IPS DF 4.7 (cell line): ENCODE data around the gene LTB4R2.

Experiments used
- DNase-seq: peaks from one replicate; pipeline ENCODE4 v3.0.0-alpha.2; 2013; ENCODE audit warnings: low spot score; ENCODE audit errors: extremely low read depth

LTB4R2 gene

GRCh38 chr14:24298892-24299254 is 11.1 kb upstream of the LTB4R2 start:
- DNase-seq, result no peak

DNA sequence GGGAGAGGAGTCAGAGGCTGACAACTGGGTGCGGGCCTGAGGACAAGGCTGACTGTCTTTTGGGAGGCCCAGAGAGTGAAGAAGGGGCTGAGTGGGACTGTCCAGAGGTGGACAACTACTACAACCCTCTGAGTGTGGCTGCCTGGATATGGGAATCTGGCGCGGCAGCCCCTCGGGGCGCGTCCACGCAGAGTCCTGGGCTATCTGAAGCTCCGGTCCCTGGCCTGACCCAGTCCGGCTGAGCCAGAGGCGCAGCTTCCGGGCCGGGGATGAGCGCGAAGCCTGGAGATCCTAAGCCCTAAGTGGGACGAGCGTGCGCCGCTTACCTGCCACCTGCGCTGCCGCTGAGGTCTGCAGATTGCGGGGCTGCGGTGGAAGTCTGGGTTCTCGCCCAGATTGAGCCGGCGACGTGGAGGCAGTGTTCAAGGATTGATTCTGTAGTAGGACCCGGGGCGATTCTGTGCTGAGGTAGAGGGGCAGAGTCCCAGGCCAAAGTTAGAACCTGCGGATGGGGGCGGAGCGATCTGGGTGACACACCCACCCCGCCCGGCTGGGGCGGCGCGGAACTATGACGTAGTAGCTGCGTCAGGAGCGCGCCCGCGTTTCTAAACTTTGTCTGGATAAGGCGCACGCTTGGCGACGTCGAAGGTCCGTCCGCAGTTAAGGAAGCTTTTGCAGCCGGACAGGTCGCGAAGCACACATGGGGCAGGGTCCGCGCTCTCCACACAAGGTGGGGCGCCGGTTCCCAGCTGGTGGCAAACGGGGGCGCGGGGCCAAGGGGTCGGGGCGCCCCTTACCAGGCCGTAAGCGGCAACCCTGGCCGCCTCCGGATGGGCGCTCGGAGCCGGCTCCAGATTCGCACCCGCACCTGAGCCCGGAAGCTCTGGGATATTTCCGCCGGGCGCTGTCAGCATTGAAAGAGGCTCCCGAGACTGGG is 10.4 kb upstream of the LTB4R2 start, which contains the start of the genes DHRS1 and NOP9:
Gene DHRS1 (minus strand): TSS at position 526 of the 937 bp plus-strand sequence. CDS start 674 bp downstream, outside the sequence.
Gene NOP9 (plus strand): TSS at position 596 of the 937 bp plus-strand sequence. CDS start 105 bp downstream, at position 701.
- DNase-seq, result no peak

GRCh38 chr14:24300326-24300980 is 9.5 kb upstream of the LTB4R2 start:
- no peak for DNase-seq

DNA sequence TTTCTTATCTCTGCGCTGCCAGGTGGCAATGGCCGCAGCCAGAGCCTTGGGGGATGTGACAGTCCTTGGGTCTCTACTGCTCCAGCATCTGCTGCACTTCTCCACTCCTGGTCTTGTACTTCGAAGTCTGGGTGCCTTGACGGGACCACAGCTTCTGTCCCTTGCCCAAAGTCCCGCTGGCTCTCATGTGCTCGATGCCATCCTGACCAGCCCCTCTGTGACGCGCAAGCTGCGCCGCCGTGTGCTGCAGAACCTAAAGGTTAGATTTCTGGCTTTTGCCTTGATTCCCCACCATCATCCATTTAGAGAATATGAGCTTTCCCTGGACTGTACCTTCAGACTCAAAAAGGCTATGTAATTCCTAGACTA is 5.9 kb upstream of the LTB4R2 start:
- no peak for DNase-seq

- no peak for DNase-seq
Observed at GRCh38 chr14:24307156-24307574, 2.8 kb upstream of the LTB4R2 start.

GRCh38 chr14:24307575-24308341 is 2.2 kb upstream of the LTB4R2 start, which contains the start of gene CIDEB:
CIDEB (minus strand) TSS chr14:24307977; CDS start chr14:24307858, 119 bp downstream.
- DNase-seq, result no peak

- no peak for DNase-seq
Observed at GRCh38 chr14:24308342-24309124, 1.4 kb upstream of the LTB4R2 start.

DNA sequence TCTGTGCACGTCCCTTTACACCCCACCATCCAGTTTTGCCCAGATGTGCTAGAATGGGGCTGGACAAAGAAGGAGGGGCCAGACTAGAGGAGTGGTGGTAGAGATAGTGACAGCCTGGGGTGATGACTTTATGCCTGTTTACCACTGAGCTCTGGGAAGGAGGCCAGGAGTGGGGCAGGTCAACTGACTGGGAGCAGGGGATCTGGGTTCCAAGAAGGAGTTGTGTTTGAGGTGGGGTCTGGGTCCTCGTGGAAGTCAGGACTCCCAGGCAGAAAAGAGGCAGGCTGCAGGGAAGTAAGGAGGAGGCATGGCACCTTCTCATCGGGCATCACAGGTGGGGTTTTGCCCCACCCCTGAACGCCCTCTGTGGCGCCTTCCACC is 315 bp downstream of the LTB4R2 start:
- DNase-seq, result no peak

GRCh38 chr14:24310646-24311604 is 985 bp downstream of the LTB4R2 start, which contains the start of gene LTB4R:
LTB4R (plus strand) TSS chr14:24311502; CDS start chr14:24315652, 4,150 bp downstream.
- DNase-seq, result no peak

GRCh38 chr14:24311837-24312615 is 2.1 kb downstream of the LTB4R2 start:
- DNase-seq, result no peak

DNA sequence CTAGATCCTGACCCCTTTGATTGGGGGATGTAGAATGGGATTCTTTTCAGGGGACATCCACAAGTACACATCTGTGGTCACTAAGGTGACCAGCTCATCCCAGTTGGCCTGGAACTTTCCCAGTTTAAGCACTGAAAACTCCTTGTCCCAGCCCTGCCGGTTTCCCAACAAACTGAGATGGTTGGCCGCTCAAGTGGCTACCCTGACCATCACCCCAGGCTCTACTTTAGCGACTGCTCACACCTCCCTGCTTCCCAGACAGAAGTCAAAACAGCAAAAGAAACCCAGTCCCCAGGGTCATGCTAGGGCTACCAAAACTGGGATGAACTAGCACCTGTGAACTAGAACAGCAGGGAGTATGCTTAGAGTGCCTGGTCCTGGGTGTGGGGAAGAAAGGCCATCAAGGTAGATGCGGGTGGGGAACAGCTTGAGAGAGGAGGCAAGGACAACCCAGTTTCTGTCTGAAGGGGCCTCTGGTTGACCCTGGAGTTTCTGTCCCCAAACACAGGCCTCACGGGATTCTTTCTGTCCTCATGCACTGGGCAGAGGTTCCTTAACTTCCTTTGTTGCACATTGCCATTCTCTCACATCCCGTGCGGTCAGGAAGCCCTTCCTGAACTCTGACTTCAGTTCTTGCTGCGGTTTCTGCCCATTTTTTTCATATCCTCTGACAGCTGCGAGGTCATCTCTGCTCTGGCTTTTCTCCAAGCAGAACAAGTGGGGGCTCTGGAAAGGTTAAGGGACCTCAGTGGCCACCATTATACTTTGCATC is 3.0 kb downstream of the LTB4R2 start:
- no peak for DNase-seq

GRCh38 chr14:24313913-24314312 is 4.0 kb downstream of the LTB4R2 start:
- no peak for DNase-seq

DNA sequence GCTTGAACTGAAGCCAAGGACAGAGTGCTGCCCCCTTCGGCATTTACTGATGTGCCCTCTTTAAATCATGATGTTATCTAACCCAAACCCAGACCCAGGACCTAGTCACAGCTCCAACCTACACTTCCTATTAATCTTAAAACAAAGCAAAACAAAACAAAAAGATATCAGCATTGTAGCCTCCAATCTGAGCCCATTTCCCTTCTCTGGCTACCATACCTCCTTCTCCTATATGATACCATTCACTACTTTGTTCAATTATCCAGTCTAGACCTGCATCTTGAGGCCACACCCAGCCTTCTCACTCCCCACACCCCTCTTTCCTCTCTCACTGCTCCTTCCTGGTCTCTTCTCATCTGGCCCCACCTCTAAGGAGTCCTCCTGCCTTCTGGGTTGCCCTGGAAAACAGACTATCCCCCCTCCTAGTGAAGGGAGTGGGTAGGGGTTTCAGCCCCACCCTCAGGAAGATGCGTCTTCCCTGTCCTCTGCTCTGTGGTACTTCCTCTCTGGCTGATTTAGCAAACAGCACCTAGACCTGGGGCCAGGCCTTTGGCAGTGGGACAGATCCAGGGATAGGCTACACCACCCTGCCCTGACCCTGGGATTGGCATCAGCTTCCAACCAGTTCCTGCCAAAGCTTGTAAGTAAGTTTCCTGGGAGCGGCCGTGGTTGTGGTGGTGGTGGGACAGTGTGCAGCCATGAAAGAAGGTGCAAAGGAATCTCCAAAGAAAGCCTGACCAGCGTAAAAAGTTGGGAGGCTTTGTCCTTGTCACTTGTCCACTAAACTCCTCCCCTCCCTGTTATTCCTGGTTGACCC is 4.6 kb downstream of the LTB4R2 start:
- DNase-seq, result no peak

- DNase-seq, result no peak
Observed at GRCh38 chr14:24315243-24315806, 5.4 kb downstream of the LTB4R2 start.

DNA sequence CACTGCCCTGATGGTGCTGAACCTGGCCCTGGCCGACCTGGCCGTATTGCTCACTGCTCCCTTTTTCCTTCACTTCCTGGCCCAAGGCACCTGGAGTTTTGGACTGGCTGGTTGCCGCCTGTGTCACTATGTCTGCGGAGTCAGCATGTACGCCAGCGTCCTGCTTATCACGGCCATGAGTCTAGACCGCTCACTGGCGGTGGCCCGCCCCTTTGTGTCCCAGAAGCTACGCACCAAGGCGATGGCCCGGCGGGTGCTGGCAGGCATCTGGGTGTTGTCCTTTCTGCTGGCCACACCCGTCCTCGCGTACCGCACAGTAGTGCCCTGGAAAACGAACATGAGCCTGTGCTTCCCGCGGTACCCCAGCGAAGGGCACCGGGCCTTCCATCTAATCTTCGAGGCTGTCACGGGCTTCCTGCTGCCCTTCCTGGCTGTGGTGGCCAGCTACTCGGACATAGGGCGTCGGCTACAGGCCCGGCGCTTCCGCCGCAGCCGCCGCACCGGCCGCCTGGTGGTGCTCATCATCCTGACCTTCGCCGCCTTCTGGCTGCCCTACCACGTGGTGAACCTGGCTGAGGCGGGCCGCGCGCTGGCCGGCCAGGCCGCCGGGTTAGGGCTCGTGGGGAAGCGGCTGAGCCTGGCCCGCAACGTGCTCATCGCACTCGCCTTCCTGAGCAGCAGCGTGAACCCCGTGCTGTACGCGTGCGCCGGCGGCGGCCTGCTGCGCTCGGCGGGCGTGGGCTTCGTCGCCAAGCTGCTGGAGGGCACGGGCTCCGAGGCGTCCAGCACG is 6.1 kb downstream of the LTB4R2 start:
- no peak for DNase-seq

DNA sequence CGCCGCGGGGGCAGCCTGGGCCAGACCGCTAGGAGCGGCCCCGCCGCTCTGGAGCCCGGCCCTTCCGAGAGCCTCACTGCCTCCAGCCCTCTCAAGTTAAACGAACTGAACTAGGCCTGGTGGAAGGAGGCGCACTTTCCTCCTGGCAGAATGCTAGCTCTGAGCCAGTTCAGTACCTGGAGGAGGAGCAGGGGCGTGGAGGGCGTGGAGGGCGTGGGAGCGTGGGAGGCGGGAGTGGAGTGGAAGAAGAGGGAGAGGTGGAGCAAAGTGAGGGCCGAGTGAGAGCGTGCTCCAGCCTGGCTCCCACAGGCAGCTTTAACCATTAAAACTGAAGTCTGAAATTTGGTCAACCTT is 6.6 kb downstream of the LTB4R2 start:
- DNase-seq, result no peak
